Upper lobe of left lung (tissue), 6 donors: ENCODE results near the gene PLA2G4A. TPM values are rescaled to one million over a fixed set of nuclear protein-coding genes. Genes with fewer than 3 reads are reported as not detected.

Source experiments
- ATAC-seq, 2 donors: fragments of 200-7000 bp; cut with Tn5 transposase; one replicate each; pipeline ENCODE4 v1.9.1; 2022; ENCODE audit warnings: mild to moderate bottlenecking in 2 of 2, moderate library complexity in 2 of 2; ENCODE audit not compliant: low FRiP score in 2 of 2
- DNase-seq, 2 donors: peaks; one replicate each; pipeline ENCODE4 v3.0.0-alpha.2; 2019 to 2020
- H3K27ac ChIP-seq, 4 donors: fragments of 200-600 bp; sonication (generic); one replicate each; pipeline ENCODE4 v1.5.1; 2016 to 2019
- H3K27me3 ChIP-seq, 4 donors: fragments of 200-600 bp; sonication (generic); one replicate each; pipeline ENCODE4 v1.5.1; 2017 to 2019
- H3K36me3 ChIP-seq, 4 donors: fragments of 200-600 bp; sonication (generic); one replicate each; pipeline ENCODE4 v1.5.1; 2016 to 2019
- H3K4me1 ChIP-seq, 4 donors: fragments of 200-600 bp; sonication (generic); one replicate each; pipeline ENCODE4 v1.5.1; 2018 to 2019
- H3K4me3 ChIP-seq, 4 donors: fragments of 200-600 bp; sonication (generic); one replicate each; pipeline ENCODE4 v1.5.1; 2017 to 2019; ENCODE audit warnings: mild to moderate bottlenecking in 2 of 4, moderate library complexity in 1 of 4
- H3K9me3 ChIP-seq, 4 donors: fragments of 200-600 bp; sonication (generic); one replicate each; pipeline ENCODE4 v1.5.1; 2018 to 2019
- EP300 ChIP-seq, 4 donors: sonication (generic); formaldehyde crosslinking; IDR thresholded peaks; one replicate each; pipeline ENCODE4 v1.5.1; 2017; ENCODE audit warnings: antibody characterized with exemption in 4 of 4, control low read depth in 2 of 4
- POLR2A ChIP-seq, 4 donors: fragments of 450-650 bp; IDR thresholded peaks; one replicate each; pipeline ENCODE4 v1.5.1; 2016 to 2017; ENCODE audit warnings: antibody characterized with exemption in 4 of 4, mild to moderate bottlenecking in 2 of 4
- POLR2AphosphoS5 ChIP-seq, 2 donors: sonication (generic); formaldehyde crosslinking; IDR thresholded peaks; one replicate each; pipeline ENCODE4 v1.5.1; 2017; ENCODE audit warnings: antibody characterized with exemption in 2 of 2
- WGBS, 2 donors: methylation state at CpG; one replicate each; pipeline ENCODE4 v1.1.5; 2017 to 2018; 5-methylcytosine and 5-hydroxymethylcytosine counted together
- total RNA-seq, 6 donors: library from RNA; depleted of rRNA in 4 of 6; stranded (reverse); fragments of >200 nt in 4 of 6; gene quantifications; one replicate each; pipeline versions ENCODE4 v1.1.0 to v1.2.1, GENCODE V29; 2016 to 2021
- TF ChIP-seq, protein P1 (sequence below), 6 experiments: fragments of 450-650 bp in 4 of 6; fragments of 200-600 bp in 2 of 6; sonication (generic) in 2 of 6; IDR thresholded peaks; one replicate each; pipeline ENCODE4 v1.5.1; 2016 to 2019; ENCODE audit warnings: antibody characterized with exemption in 6 of 6
- donor health status: DM: no; HTN: no; CAD: no; lungs with moderate emphysema.
- donor health status: DM: no; HTN: yes; CAD: no; lungs with severe emphysema.

Gene PLA2G4A
- total RNA-seq, 6 donors from 2014 or later = 2.1 to 11.8 (median 7.5) TPM

DNA sequence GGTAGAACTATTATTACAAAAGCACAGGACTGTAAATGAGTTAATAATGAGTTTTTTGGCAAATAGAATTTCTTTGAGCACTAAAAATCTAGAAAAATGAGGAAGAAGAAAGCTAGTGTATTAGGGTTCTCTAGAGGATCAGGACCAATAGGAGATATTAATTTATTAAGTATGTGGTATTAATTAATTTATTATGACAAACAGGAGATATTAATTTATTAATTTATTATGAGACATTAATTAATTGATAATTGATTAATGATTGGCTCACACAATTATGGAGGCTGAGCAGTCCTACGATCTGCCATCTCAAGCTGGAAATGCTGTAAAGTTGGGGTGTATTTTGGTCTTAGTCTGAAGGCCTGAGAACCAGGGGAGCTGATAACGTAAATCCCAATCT lies 31.2 kb downstream of the PLA2G4A start:
- Histone ChIP-seq H3K4me1 (no peaks in the 10 kb centered on the region), H3K27ac (no peak overlapping the region), H3K9me3 (no peaks in the 10 kb centered on the region), H3K4me3 (no peak overlapping the region), H3K36me3 (no peaks in the 10 kb centered on the region), H3K27me3 (no peaks in the 10 kb centered on the region)
- WGBS, 2 donors = 91 to 94% methylated on average over 2 of the region's 2 CpGs
- DNase-seq (no peak), ATAC-seq (no peak)
- TF ChIP-seq EP300 (IDR thresholded peaks at IDR 0.05) (no peak), POLR2A (IDR thresholded peaks at IDR 0.05) (no peak), POLR2AphosphoS5 (IDR thresholded peaks at IDR 0.05) (no peak)
- TF ChIP-seq, protein P1, sequence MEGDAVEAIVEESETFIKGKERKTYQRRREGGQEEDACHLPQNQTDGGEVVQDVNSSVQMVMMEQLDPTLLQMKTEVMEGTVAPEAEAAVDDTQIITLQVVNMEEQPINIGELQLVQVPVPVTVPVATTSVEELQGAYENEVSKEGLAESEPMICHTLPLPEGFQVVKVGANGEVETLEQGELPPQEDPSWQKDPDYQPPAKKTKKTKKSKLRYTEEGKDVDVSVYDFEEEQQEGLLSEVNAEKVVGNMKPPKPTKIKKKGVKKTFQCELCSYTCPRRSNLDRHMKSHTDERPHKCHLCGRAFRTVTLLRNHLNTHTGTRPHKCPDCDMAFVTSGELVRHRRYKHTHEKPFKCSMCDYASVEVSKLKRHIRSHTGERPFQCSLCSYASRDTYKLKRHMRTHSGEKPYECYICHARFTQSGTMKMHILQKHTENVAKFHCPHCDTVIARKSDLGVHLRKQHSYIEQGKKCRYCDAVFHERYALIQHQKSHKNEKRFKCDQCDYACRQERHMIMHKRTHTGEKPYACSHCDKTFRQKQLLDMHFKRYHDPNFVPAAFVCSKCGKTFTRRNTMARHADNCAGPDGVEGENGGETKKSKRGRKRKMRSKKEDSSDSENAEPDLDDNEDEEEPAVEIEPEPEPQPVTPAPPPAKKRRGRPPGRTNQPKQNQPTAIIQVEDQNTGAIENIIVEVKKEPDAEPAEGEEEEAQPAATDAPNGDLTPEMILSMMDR (IDR thresholded peaks at IDR 0.05) = no peak

DNA sequence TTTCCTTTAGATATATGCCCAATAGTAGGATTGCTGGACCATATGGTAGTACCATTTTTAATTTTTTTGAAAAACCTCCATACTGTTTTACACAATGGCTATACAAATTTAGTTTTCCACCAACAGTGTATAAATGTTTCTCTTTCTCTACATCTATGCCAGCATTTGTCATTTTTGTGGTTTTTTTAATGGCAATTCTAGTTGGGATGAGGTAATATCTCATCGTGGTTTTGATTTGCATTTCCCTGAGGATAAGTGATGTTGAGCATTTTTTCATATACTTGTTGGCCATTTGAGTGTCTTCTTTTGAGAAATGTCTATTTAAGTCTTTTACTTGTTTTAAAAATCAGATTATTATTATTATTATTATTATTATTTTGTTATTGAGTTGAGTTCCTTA lies 35.5 kb downstream of the PLA2G4A start:
- H3K27ac ChIP-seq = no peak overlapping the region
- WGBS, 2 donors = 59 to 73% methylated on average over 1 of the region's 1 CpG
- H3K4me3 ChIP-seq = no peak overlapping the region
- no peaks in the 10 kb centered on the region for H3K36me3 ChIP-seq
- no peak for TF ChIP-seq POLR2AphosphoS5 (IDR thresholded peaks at IDR 0.05)
- TF ChIP-seq, protein P1 (IDR thresholded peaks at IDR 0.05) = no peak
- no peak for TF ChIP-seq EP300 (IDR thresholded peaks at IDR 0.05)
- TF ChIP-seq POLR2A (IDR thresholded peaks at IDR 0.05) = no peak
- DNase-seq = no peak
- H3K27me3 ChIP-seq = no peaks in the 10 kb centered on the region
- ATAC-seq = no peak
- H3K9me3 ChIP-seq = no peaks in the 10 kb centered on the region
- no peaks in the 10 kb centered on the region for H3K4me1 ChIP-seq

DNA sequence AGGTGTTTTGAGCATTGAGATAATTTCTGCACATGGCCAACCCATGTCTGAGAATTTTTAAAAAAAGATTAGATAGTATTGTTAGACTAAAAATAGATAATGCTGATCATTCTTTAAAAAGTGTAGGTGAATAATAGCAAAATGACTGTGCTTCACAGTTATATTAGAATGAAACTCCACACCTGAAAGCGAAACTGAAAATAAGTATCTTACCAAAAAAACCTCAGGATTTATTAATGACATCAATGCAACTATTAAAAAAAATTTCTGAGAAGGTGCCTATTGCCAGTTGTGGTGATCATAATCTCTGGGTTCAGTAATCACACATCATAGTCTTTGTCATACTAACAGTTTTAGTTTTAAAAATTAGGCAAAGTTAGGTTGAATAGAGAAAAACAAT lies 36.5 kb downstream of the PLA2G4A start:
- DNase-seq (no peak), ATAC-seq (no peak)
- no peaks in the 10 kb centered on the region for H3K27me3 ChIP-seq
- H3K9me3 ChIP-seq = no peaks in the 10 kb centered on the region
- TF ChIP-seq POLR2AphosphoS5 (IDR thresholded peaks at IDR 0.05) (no peak), EP300 (IDR thresholded peaks at IDR 0.05) (no peak), POLR2A (IDR thresholded peaks at IDR 0.05) (no peak)
- TF ChIP-seq, protein P1 (IDR thresholded peaks at IDR 0.05) = no peak
- H3K4me3 ChIP-seq = no peak overlapping the region
- 71 to 78% methylated on average over 1 of the region's 1 CpG for WGBS, 2 donors
- H3K36me3 ChIP-seq = no peaks in the 10 kb centered on the region
- H3K4me1 ChIP-seq = no peaks in the 10 kb centered on the region
- H3K27ac ChIP-seq = no peak overlapping the region

DNA sequence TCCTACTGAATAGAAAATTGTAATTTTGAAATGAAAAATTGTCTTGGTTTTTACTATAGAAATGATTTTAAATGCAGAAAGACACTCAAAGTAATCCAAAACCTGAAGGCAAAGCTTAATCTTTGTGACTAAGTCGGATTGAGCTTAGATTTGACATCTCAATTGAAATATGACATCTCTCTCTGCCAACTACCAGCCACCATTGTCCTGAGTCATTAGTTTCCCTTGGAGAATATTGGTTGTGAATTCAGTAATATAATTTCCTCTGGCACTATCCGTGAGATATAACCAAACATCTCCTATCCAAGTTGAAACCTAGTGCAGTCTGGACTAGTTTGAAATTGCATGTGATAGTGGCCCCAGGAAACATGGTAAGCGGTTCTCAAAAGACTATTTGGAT lies 37.1 kb downstream of the PLA2G4A start:
- no peaks in the 10 kb centered on the region for H3K4me1 ChIP-seq
- WGBS, 2 donors = 77 to 86% methylated on average over 3 of the region's 3 CpGs
- ATAC-seq = no peak

More for the DNA sequence above, 37.1 kb downstream of the PLA2G4A start:
- H3K4me3 ChIP-seq = no peak overlapping the region
- TF ChIP-seq, protein P1 (IDR thresholded peaks at IDR 0.05) = no peak
- TF ChIP-seq POLR2A (IDR thresholded peaks at IDR 0.05) (no peak), EP300 (IDR thresholded peaks at IDR 0.05) (no peak), POLR2AphosphoS5 (IDR thresholded peaks at IDR 0.05) (no peak)
- H3K9me3 ChIP-seq = no peaks in the 10 kb centered on the region
- no peak overlapping the region for H3K27ac ChIP-seq
- H3K27me3 ChIP-seq = no peaks in the 10 kb centered on the region
- DNase-seq = no peak
- H3K36me3 ChIP-seq = no peaks in the 10 kb centered on the region
